Jurkat, Clone E6-1 (cell line): Measurements from ENCODE around the gene TMCC3.

Experiments used
- DNase-seq: peaks from one replicate; pipeline ENCODE4 v3.0.0-alpha.2; 2011; ENCODE audit warnings: low read depth, low spot score
- H3K4me3 ChIP-seq: 2 replicates; pipeline ENCODE4 v1.5.1; 2011; ENCODE audit warnings: mild to moderate bottlenecking, low read length, control low read depth, moderate library complexity

The TMCC3 gene

GRCh38 chr12:94674835-94675234, 24.5 kb upstream of the TMCC3 start:
- no peak for DNase-seq
- no peak overlapping the region for H3K4me3 ChIP-seq

DNA sequence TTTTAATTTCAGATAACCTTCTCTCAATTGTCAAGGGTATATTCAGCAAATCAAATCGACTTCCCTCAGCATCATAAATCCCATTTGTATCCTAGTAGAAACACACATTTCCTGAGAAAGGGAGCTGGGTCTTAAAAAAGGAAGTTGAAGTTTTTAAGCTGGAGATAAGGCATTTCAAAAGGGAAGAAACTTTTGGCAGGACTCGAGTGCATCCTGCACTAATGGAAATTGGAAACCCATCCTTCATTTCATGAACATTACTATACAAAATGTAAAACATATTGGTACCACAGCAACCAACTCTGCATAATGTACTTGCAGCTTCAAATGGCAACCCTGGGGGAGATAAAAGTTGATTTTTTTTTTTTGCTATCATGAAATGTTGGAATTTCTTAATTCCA, 23.7 kb upstream of the TMCC3 start:
- no peak for DNase-seq
- no peak overlapping the region for H3K4me3 ChIP-seq

DNA sequence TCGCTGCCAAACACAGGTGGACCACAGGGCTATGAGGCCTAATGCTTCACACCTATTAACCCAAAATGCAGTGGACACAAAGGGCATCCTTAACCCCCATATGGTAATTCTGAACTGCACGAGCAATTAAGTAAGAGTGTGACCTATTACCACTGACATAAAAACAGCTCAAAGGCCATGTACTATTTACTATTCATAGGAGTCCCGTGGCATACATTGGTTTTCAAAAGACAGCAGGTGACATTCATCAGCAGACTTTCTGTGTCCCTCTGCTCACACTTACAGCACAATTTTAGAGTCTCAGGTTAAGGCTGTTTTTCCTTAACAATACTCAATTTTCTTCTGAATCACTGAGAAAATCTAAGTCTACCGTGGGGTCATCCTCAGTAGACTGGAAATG, 23.1 kb upstream of the TMCC3 start:
- no peak for DNase-seq
- no peak overlapping the region for H3K4me3 ChIP-seq

GRCh38 chr12:94671917-94672316, 21.6 kb upstream of the TMCC3 start:
- H3K4me3 ChIP-seq = no peak overlapping the region
- DNase-seq = no peak

- DNase-seq = no peak
- H3K4me3 ChIP-seq = no peak overlapping the region
Observed at GRCh38 chr12:94670898-94671297, 20.5 kb upstream of the TMCC3 start.

DNA sequence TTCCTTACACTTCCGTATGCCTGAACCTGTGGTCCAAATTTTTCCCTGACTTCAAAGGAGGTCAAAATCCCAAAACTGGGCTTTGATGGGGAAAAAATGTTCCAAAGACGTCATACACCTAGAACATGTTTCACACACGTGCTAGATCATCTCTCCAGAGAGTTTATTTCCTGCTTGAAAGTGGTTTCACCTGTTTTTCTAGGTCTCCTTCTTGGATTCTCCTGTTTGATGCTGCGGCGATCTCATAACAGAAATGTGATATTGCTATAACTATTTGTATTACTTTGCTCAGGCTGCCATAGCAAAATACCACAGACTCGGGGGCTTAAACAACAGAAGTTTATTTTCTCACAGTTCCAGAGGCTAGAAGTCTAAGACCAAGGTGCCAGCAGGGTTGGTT, 19.7 kb upstream of the TMCC3 start:
- H3K4me3 ChIP-seq = no peak overlapping the region
- no peak for DNase-seq

GRCh38 chr12:94667031-94667540, 16.7 kb upstream of the TMCC3 start:
- DNase-seq = no peak
- H3K4me3 ChIP-seq = no peak overlapping the region

- DNase-seq = no peak
- no peak overlapping the region for H3K4me3 ChIP-seq
Observed at GRCh38 chr12:94666158-94666557, 15.8 kb upstream of the TMCC3 start.

GRCh38 chr12:94663702-94664101, 13.3 kb upstream of the TMCC3 start:
- H3K4me3 ChIP-seq = no peak overlapping the region
- DNase-seq = no peak

- DNase-seq = no peak
- no peak overlapping the region for H3K4me3 ChIP-seq
Observed at GRCh38 chr12:94663071-94663470, 12.7 kb upstream of the TMCC3 start.

DNA sequence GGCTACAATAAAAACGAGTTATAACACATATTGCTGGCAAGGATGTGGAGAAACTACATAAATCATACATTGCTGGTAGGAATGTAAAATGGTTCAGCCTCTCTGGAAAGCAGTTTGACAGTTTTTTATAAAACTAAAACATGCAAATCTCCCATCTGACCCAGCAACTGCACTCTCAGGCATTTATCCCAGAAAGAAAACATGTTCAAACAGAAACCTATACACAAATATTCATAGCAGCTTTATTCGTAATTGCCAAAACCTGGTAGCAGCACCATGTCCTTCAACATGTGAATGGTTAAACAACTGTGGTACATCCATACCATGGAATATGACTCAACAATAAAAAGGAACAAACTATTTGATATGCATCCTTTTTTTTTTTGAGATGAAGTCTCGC, 10.1 kb upstream of the TMCC3 start:
- no peak for DNase-seq
- H3K4me3 ChIP-seq = no peak overlapping the region

GRCh38 chr12:94659346-94659930, 9.1 kb upstream of the TMCC3 start:
- no peak for DNase-seq
- H3K4me3 ChIP-seq = no peak overlapping the region

GRCh38 chr12:94658931-94659330, 8.6 kb upstream of the TMCC3 start:
- DNase-seq = no peak
- no peak overlapping the region for H3K4me3 ChIP-seq

GRCh38 chr12:94656556-94656955, 6.2 kb upstream of the TMCC3 start:
- no peak for DNase-seq
- H3K4me3 ChIP-seq = no peak overlapping the region

- H3K4me3 ChIP-seq = no peak overlapping the region
- DNase-seq = no peak
Observed at GRCh38 chr12:94649349-94650142, 811 bp downstream of the TMCC3 start.

DNA sequence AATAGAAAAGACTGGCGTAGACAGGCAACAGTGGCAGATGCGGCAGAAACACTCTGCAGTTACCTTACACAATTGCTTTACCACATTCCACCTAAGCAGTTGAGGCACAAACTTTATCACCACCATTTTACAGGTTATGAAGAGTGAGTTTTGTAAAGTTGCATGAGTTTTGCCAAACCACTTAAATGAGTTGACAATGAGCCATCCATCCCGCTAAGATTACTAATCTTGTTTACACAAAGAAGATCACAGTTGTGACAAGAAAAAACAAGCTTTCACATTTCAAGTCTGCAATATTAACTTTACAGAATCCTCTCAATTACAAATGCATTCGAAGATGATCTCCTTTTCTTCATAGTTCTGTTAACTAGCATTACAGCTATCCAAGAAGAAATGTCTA, 1.8 kb downstream of the TMCC3 start:
- H3K4me3 ChIP-seq = no peak overlapping the region
- no peak for DNase-seq

DNA sequence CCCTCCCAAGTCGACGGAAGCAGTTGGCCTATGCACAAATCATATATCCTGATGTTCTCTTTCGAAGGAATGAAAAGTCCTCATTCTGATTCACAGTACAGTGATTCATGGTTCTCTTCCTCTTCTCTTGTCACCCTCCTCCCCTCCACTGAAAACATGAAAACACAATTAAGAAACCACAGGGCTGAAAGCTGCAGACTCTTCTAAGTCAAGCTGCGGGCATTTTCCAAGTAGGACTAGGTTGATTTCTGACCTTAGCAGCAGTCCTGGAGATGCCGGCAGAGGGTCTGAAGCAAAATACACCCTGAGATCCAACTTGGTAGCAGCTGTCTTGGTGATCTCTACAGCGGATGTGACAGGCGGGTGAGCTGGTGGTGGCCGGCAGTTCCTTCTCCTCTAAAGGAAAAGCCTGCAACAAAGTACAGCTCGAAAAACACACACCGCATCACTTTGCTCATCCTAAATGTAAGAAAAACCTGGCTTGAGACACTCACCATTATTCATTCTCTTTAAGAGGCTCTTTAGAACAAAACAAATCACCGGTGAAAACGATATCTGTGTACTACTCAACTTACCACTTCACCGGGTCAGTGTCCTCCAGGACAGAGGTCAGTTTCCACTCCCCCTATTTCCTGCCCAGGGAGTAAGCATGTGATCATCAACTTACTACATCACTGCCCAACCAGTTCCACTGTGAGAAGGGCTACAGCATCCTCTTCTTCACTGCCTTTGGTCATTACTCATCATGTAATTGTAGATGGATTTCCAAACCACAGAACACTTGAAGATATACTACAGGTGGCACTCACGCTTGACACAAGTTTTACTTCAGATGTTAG, 6.0 kb downstream of the TMCC3 start:
- H3K4me3 ChIP-seq = no peak overlapping the region

DNA sequence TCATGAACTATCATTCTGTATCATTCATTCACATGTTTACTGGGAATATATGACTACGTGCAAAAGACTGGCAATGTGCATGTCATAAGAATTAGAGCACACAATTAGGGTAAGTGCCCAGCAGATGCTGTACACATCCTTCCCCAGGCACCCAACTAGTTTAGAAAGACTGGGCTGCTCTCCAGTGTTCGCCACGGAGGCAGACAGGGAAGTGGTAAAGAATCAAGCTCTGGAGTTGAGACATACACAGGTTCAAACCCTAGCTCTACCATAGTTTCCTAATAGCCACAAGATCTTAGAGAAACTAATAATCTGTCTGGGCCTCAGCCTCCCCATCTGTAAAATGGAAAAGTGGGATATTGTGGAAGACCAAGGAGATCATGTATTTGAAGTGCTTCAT, 6.8 kb downstream of the TMCC3 start:
- DNase-seq = no peak
- H3K4me3 ChIP-seq = no peak overlapping the region

More for the DNA sequence above, 6.0 kb downstream of the TMCC3 start:
- DNase-seq = no peak

DNA sequence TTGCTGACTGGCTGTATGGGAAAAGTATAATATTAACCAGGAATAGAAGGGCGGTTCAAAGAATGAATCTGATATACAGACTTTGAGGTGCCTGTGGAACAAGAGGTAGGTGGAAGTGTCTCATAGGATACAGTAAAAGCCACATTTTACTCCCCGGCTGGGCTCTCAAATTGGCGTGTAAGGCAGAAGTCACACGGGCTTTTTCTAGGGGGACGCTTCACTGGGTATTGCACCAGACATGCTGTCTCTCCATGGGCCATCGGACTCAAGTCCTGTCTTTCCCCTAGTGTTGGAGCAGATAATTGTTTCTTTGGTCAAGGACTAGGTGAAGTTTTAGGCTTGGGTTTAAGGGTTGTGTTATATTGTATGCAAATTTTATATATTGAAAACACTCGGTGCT, 9.1 kb downstream of the TMCC3 start:
- no peak overlapping the region for H3K4me3 ChIP-seq
- DNase-seq = no peak
